Naive thymus-derived CD4-positive, alpha-beta T cell (primary cell): ENCODE measurements around the gene PTGS1. TPM values are rescaled to one million over a fixed set of nuclear protein-coding genes. Genes with fewer than 3 reads are reported as not detected.
"Not testable (repeated sequence)": the region's sequence is repeated elsewhere in the genome, so short reads cannot be mapped to it uniquely, and the experiment has no call there.

Source experiments
- ATAC-seq: fragments of 150-1000 bp; cut with Tn5 transposase; 2 replicates; pipeline ENCODE4 v1.10.0; 2021; ENCODE audit warnings: mild to moderate bottlenecking, moderate library complexity
- CTCF ChIA-PET: fragments of 350-600 bp; sonication (Branson Sonifier 250); formaldehyde crosslinking; loops from one replicate; lab custom pipeline; 2021; ENCODE audit warnings: antibody characterized with exemption; lab: Charles Lee
- POLR2A ChIA-PET: fragments of 350-600 bp; sonication (Branson Sonifier 250); formaldehyde crosslinking; loops from one replicate; lab custom pipeline; 2021; ENCODE audit warnings: antibody characterized with exemption, inconsistent platforms; lab: Charles Lee
- DNase-seq, 9 donors: peaks; one replicate each; pipeline versions ENCODE4 v3.0.0 to v3.0.0-alpha.2; 2020 to 2022; ENCODE audit warnings: mixed read lengths in 1 of 9
- H3K27ac ChIP-seq: one replicate; pipeline ENCODE4 v1.7.0; 2013; ENCODE audit warnings: mild to moderate bottlenecking, low read depth, low read length, moderate library complexity
- H3K27me3 ChIP-seq, 2 donors: one replicate each; pipeline ENCODE4 v1.7.0; 2013; ENCODE audit warnings: low read length in 2 of 2, mild to moderate bottlenecking in 2 of 2, moderate library complexity in 2 of 2; ENCODE audit not compliant: control insufficient read depth in 2 of 2, insufficient read depth in 2 of 2
- H3K36me3 ChIP-seq, 3 experiments: 1 replicate in 2 of 3; 2 replicates in 1 of 3; pipeline ENCODE4 v1.7.0; 2013; ENCODE audit warnings: low read length in 3 of 3, mild to moderate bottlenecking in 3 of 3, moderate library complexity in 1 of 3; ENCODE audit not compliant: insufficient read depth in 3 of 3, control insufficient read depth in 2 of 3
- H3K4me1 ChIP-seq, 2 donors: one replicate each; pipeline ENCODE4 v1.7.0; 2013; ENCODE audit warnings: low read length in 2 of 2, mild to moderate bottlenecking in 2 of 2, moderate library complexity in 1 of 2; ENCODE audit not compliant: control insufficient read depth in 2 of 2, insufficient read depth in 2 of 2
- H3K4me3 ChIP-seq: 2 replicates; pipeline ENCODE4 v1.7.0; 2013; ENCODE audit warnings: mild to moderate bottlenecking, low read length
- H3K9me3 ChIP-seq, 3 experiments: 1 replicate in 2 of 3; 2 replicates in 1 of 3; pipeline ENCODE4 v1.7.0; 2013; ENCODE audit warnings: low read length in 3 of 3; ENCODE audit not compliant: control insufficient read depth in 2 of 3
- H3K27ac Mint-ChIP-seq, 9 donors: one replicate each; pipeline ENCODE4 v1.8.0; 2020 to 2022; ENCODE audit warnings: mixed read lengths in 9 of 9, mild to moderate bottlenecking in 8 of 9, moderate library complexity in 5 of 9, inconsistent platforms in 2 of 9
- H3K27me3 Mint-ChIP-seq, 5 donors: one replicate each; pipeline ENCODE4 v1.8.0; 2021 to 2022; ENCODE audit warnings: mixed read lengths in 5 of 5, mild to moderate bottlenecking in 1 of 5
- H3K36me3 Mint-ChIP-seq, 5 donors: one replicate each; pipeline ENCODE4 v1.8.0; 2020 to 2022; ENCODE audit warnings: mixed read lengths in 5 of 5, mild to moderate bottlenecking in 3 of 5, inconsistent platforms in 1 of 5
- H3K4me1 Mint-ChIP-seq, 7 donors: one replicate each; pipeline ENCODE4 v1.8.0; 2020 to 2022; ENCODE audit warnings: mixed read lengths in 7 of 7, mild to moderate bottlenecking in 3 of 7, inconsistent platforms in 1 of 7
- H3K4me3 Mint-ChIP-seq, 10 donors: one replicate each; pipeline ENCODE4 v1.8.0; 2020 to 2022; ENCODE audit warnings: mild to moderate bottlenecking in 10 of 10, mixed read lengths in 10 of 10, moderate library complexity in 6 of 10, inconsistent platforms in 2 of 10
- H3K9me3 Mint-ChIP-seq, 11 donors: one replicate each; pipeline ENCODE4 v1.8.0; 2020 to 2022; ENCODE audit warnings: mixed read lengths in 11 of 11, mild to moderate bottlenecking in 4 of 11, inconsistent platforms in 1 of 11, moderate library complexity in 1 of 11
- intact Hi-C, 2 donors: fragments of 100-400 bp; cut with micrococcal nuclease; formaldehyde crosslinking; loops; one replicate each; pipeline ENCODE4 v1.15.1; 2023
- polyA plus RNA-seq, 2 donors: library from polyadenylated mRNA; unstranded; fragments of 300-500 nt; fragmentation: Illumina TruSeq; gene quantifications; one replicate each; pipeline ENCODE4 v1.2.3, GENCODE V29; 2021
- total RNA-seq, 6 experiments: library from RNA in 5 of 6; stranded (reverse) in 5 of 6; gene quantifications; 1 replicate in 5 of 6; 2 replicates in 1 of 6; pipeline ENCODE4 v1.2.3 and lab custom pipeline; 2021 to 2026

Gene PTGS1
- total and polyA plus RNA-seq, 7 experiments from 2014 or later, result 0.41 to 7.0 (median 0.56) TPM; not detected in 1

DNA sequence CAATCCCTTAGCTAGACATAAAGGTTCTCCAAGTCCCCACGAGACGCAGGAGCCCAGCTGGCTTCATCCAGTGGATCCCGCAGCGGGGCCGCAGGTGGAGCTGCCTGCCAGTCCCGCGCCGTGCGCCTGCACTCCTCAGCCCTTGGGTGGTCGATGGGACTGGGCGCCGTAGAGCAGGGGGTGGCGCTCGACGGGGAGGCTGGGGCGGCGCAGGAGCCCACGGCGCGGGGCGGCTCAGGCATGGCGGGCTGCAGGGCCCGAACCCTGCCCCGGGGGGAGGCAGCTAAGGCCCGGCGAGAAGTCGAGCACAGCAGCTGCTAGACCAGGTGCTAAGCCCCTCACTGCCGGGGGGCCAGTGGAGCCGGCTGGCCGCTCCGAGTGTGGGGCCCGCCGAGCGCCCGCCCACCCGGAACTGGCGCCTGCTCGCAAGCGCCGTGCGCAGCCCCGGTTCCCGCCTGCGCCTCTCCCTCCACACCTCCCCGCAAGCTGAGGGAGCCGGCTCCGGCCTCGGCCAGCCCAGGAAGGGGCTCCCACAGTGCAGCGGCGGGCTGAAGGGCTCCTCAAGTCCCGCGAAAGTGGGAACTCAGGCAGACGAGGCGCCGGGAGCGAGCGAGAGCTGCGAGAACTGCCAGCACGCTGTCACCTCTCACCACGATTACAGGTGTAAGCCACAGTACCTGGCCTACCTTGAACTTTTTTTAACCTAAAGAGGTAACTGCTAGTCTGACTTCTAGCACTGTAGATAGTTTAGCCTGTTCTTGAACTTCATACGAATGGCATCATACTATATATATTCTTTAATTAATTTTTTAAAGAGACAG lies 35.5 kb downstream of the PTGS1 start:
- H3K27ac ChIP-seq, result no peak overlapping the region
- no peaks in the 10 kb centered on the region for H3K36me3 ChIP-seq
- Mint-ChIP-seq H3K4me1 (peaks cover 0 to 11% (median 0%) of the 10 kb centered on the region in 7 donors), H3K27me3 (peaks cover 0 to 19% (median 4%) of the 10 kb centered on the region in 5 donors), H3K4me3 (peak overlapping the region in 8 of 10 donors; percentile 25 to 90 (median 70)), H3K27ac (peak overlapping the region in 3 of 9 donors; percentile 49 to 83 (median 68)), H3K9me3 (peaks cover 0 to 9% (median 0%) of the 10 kb centered on the region in 11 donors), H3K36me3 (no peaks in the 10 kb centered on the region)
- H3K4me1 ChIP-seq, result no peaks in the 10 kb centered on the region
- POLR2A ChIA-PET, result no interaction called here
- intact Hi-C loops, result loop anchor here (1.0 to 2.0 kb wide), 2 partner anchors 24 to 59 kb away; no protein-coding TSS in a partner anchor
- CTCF ChIA-PET, result interaction anchor here (0.6 kb wide), 1 partner anchor 65 kb away, joined by 3 read pairs; no protein-coding TSS in a partner anchor
- H3K27me3 ChIP-seq, result no peaks in the 10 kb centered on the region
- H3K9me3 ChIP-seq, result no peaks in the 10 kb centered on the region
- DNase-seq (peak in 2 of 9 donors; percentile 4 to 43), ATAC-seq (peak; percentile 70)
- H3K4me3 ChIP-seq, result no peak overlapping the region

- ATAC-seq, H3K36me3 ChIP-seq, H3K4me3 ChIP-seq, POLR2A ChIA-PET, H3K4me1 Mint-ChIP-seq, H3K27me3 ChIP-seq, CTCF ChIA-PET, H3K4me1 ChIP-seq, H3K9me3 ChIP-seq, H3K27ac Mint-ChIP-seq, intact Hi-C loops, H3K4me3 Mint-ChIP-seq, H3K27ac ChIP-seq, DNase-seq: not testable (repeated sequence)
- peaks cover 0 to 34% (median 7%) of the 10 kb centered on the region in 5 donors for H3K27me3 Mint-ChIP-seq
- peaks cover 0 to 19% (median 5%) of the 10 kb centered on the region in 11 donors for H3K9me3 Mint-ChIP-seq
- peaks cover 0 to 12% (median 7%) of the 10 kb centered on the region in 5 donors for H3K36me3 Mint-ChIP-seq
These were observed 43.3 kb downstream of the PTGS1 start for GRCh38 chr9:122414108-122414507.

- CTCF ChIA-PET, result no interaction called here
These were observed 47.2 kb downstream of the PTGS1 start for GRCh38 chr9:122418016-122418415.

DNA sequence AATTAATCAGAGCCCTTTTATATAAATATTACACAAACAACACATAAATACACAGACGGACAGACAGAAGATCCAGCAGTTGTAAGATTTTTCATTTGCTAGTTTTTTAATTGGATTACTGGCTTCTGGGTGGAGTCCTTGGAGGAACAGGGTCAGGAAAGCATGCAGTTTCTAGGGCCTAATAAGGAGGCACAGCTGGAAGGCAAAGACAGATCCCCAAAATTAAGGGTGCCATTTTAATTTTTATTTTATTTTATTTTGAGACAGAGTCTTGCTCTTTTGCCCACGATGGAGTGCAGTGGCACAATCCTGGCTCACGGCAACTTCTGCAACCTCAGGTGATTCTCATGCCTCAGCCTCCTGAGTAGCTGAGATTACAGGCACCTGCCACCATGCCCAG lies 49.5 kb downstream of the PTGS1 start:
- H3K4me1 Mint-ChIP-seq, result peaks cover 0 to 2% (median 0%) of the 10 kb centered on the region in 7 donors
- DNase-seq (no peak), ATAC-seq (no peak)
- peaks cover 0 to 36% (median 9%) of the 10 kb centered on the region in 5 donors for H3K36me3 Mint-ChIP-seq
- Histone ChIP-seq H3K4me3 (no peak overlapping the region), H3K27ac (no peak overlapping the region), H3K36me3 (no peaks in the 10 kb centered on the region), H3K4me1 (no peaks in the 10 kb centered on the region), H3K9me3 (peaks cover 0 to 12% (median 0%) of the 10 kb centered on the region in 3 experiments), H3K27me3 (no peaks in the 10 kb centered on the region)
- no peak overlapping the region for H3K27ac Mint-ChIP-seq
- H3K4me3 Mint-ChIP-seq, result no peak overlapping the region
- ChIA-PET CTCF (no interaction called here), POLR2A (no interaction called here)
- H3K9me3 Mint-ChIP-seq, result peaks cover 7 to 51% (median 20%) of the 10 kb centered on the region in 11 donors
- H3K27me3 Mint-ChIP-seq, result peaks cover 4 to 54% (median 12%) of the 10 kb centered on the region in 5 donors
- intact Hi-C loops, result no loop called here

More at GRCh38 chr9:122418016-122418415, 47.2 kb downstream of the PTGS1 start:
- DNase-seq (no peak), ATAC-seq (no peak)
- Histone ChIP-seq H3K27me3 (no peaks in the 10 kb centered on the region), H3K4me3 (no peak overlapping the region), H3K36me3 (no peaks in the 10 kb centered on the region), H3K4me1 (no peaks in the 10 kb centered on the region), H3K9me3 (peaks cover 0 to 12% (median 0%) of the 10 kb centered on the region in 3 experiments), H3K27ac (no peak overlapping the region)
- peaks cover 0 to 32% (median 12%) of the 10 kb centered on the region in 5 donors for H3K36me3 Mint-ChIP-seq
- peaks cover 2 to 52% (median 10%) of the 10 kb centered on the region in 5 donors for H3K27me3 Mint-ChIP-seq
- no peak overlapping the region for H3K4me3 Mint-ChIP-seq
- H3K9me3 Mint-ChIP-seq, result peaks cover 4 to 51% (median 20%) of the 10 kb centered on the region in 11 donors
- no peak overlapping the region for H3K27ac Mint-ChIP-seq
- no peaks in the 10 kb centered on the region for H3K4me1 Mint-ChIP-seq
- POLR2A ChIA-PET, result no interaction called here
- intact Hi-C loops, result no loop called here

GRCh38 chr9:122425087-122425486 lies 54.3 kb downstream of the PTGS1 start:
- peaks cover 2 to 35% (median 12%) of the 10 kb centered on the region in 5 donors for H3K27me3 Mint-ChIP-seq
- H3K27me3 ChIP-seq, result no peaks in the 10 kb centered on the region
- no peak for ATAC-seq
- peaks cover 6 to 39% (median 13%) of the 10 kb centered on the region in 11 donors for H3K9me3 Mint-ChIP-seq
- no peak overlapping the region for H3K4me3 Mint-ChIP-seq
- no peaks in the 10 kb centered on the region for H3K4me1 ChIP-seq
- no peak overlapping the region for H3K27ac ChIP-seq
- intact Hi-C loops, result no loop called here
- ChIA-PET POLR2A (no interaction called here), CTCF (no interaction called here)
- peaks cover 0 to 12% (median 0%) of the 10 kb centered on the region in 3 experiments for H3K9me3 ChIP-seq
- H3K36me3 ChIP-seq, result no peaks in the 10 kb centered on the region
- H3K27ac Mint-ChIP-seq, result no peak overlapping the region
- H3K36me3 Mint-ChIP-seq, result peaks cover 0 to 29% (median 6%) of the 10 kb centered on the region in 5 donors
- no peak overlapping the region for H3K4me3 ChIP-seq
- peaks cover 0 to 4% (median 0%) of the 10 kb centered on the region in 7 donors for H3K4me1 Mint-ChIP-seq
- no peak for DNase-seq

DNA sequence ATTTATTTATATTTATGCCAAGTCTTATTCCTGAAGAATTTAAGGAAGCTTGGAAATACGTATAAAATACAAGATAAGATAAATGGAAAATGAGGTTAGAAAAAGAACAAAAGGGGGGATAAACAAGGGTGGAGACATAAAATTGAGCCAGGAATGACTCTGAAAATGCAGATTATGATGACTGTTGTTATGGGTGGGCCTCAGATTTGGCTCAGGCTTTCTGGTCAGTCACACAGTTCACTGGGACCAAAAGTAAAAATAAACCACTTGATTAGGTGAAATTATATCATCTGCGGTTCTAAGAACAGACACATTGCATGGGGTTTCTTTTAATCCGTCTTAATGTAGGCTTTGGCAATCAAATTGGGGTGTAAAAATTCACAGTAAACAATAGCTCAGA lies 55.9 kb downstream of the PTGS1 start:
- H3K4me1 Mint-ChIP-seq, result peaks cover 0 to 4% (median 0%) of the 10 kb centered on the region in 7 donors
- peaks cover 0 to 31% (median 17%) of the 10 kb centered on the region in 5 donors for H3K27me3 Mint-ChIP-seq
- no peak for DNase-seq
- Histone ChIP-seq H3K4me3 (no peak overlapping the region), H3K27me3 (no peaks in the 10 kb centered on the region), H3K9me3 (no peaks in the 10 kb centered on the region), H3K27ac (no peak overlapping the region), H3K36me3 (no peaks in the 10 kb centered on the region), H3K4me1 (no peaks in the 10 kb centered on the region)
- H3K27ac Mint-ChIP-seq, result no peak overlapping the region
- ChIA-PET CTCF (no interaction called here), POLR2A (no interaction called here)
- H3K36me3 Mint-ChIP-seq, result peaks cover 0 to 23% (median 5%) of the 10 kb centered on the region in 5 donors
- intact Hi-C loops, result no loop called here
- H3K4me3 Mint-ChIP-seq, result no peak overlapping the region
- H3K9me3 Mint-ChIP-seq, result peaks cover under 1 to 31% (median 10%) of the 10 kb centered on the region in 11 donors
- ATAC-seq, result no peak
